Breast epithelium (tissue), 4 donors: Measurements from ENCODE around the gene SLC5A10. TPM values are rescaled to one million over a fixed set of nuclear protein-coding genes. Genes with fewer than 3 reads are reported as not detected.

Experiments
- DNase-seq, 2 donors: peaks; one replicate each; pipeline ENCODE4 v3.0.0-alpha.2; 2019; ENCODE audit warnings: low spot score in 2 of 2
- H3K27ac ChIP-seq, 2 donors: fragments of 200-600 bp; sonication (generic) in 1 of 2; one replicate each; pipeline ENCODE4 v1.5.1; 2016 to 2019; ENCODE audit warnings: mild to moderate bottlenecking in 1 of 2
- H3K27me3 ChIP-seq, 2 donors: fragments of 200-600 bp; sonication (generic) in 1 of 2; one replicate each; pipeline versions ENCODE4 v1.5.1 to v1.6.0; 2017 to 2019; ENCODE audit warnings: control low read depth in 1 of 2, mild to moderate bottlenecking in 1 of 2
- H3K36me3 ChIP-seq: fragments of 200-600 bp; one replicate; pipeline ENCODE4 v1.5.1; 2019
- H3K4me1 ChIP-seq, 2 donors: fragments of 200-600 bp; sonication (generic); one replicate each; pipeline ENCODE4 v1.5.1; 2016 to 2019; ENCODE audit warnings: control low read depth in 1 of 2
- H3K4me3 ChIP-seq, 3 donors: fragments of 200-600 bp; sonication (generic); 1 replicate in 2 of 3; 2 replicates in 1 of 3; pipeline ENCODE4 v1.5.1; 2016 to 2019; ENCODE audit warnings: mild to moderate bottlenecking in 3 of 3, moderate library complexity in 2 of 3
- H3K9me3 ChIP-seq, 2 donors: fragments of 200-600 bp; sonication (generic) in 1 of 2; one replicate each; pipeline ENCODE4 v1.5.1; 2016 to 2019; ENCODE audit warnings: control low read depth in 1 of 2
- POLR2A ChIP-seq: fragments of 450-650 bp; IDR thresholded peaks from one replicate; pipeline ENCODE4 v1.6.1; 2016; ENCODE audit warnings: antibody characterized with exemption, mild to moderate bottlenecking, moderate library complexity
- POLR2AphosphoS5 ChIP-seq, 3 donors: sonication (generic); formaldehyde crosslinking; IDR thresholded peaks; one replicate each; pipeline ENCODE4 v1.6.1; 2017; ENCODE audit warnings: antibody characterized with exemption in 3 of 3
- intact Hi-C: fragments of 100-400 bp; cut with DNase I; formaldehyde crosslinking; loops from one replicate; pipeline ENCODE4 v1.15.1; 2023; ENCODE audit warnings: low total_unique reads
- total RNA-seq, 3 donors: library from RNA; depleted of rRNA; stranded (reverse); fragments of >200 nt; gene quantifications; one replicate each; pipeline ENCODE4 v1.1.0, GENCODE V29; 2016
- TF ChIP-seq, protein P1 (sequence below), 3 donors: fragments of 450-650 bp; IDR thresholded peaks; one replicate each; pipeline ENCODE4 v1.5.1; 2016 to 2017; ENCODE audit warnings: antibody characterized with exemption in 3 of 3, mild to moderate bottlenecking in 3 of 3, moderate library complexity in 3 of 3

The SLC5A10 gene
- total RNA-seq, 3 donors from 2014 or later = 0.29 TPM; not detected in 2

DNA sequence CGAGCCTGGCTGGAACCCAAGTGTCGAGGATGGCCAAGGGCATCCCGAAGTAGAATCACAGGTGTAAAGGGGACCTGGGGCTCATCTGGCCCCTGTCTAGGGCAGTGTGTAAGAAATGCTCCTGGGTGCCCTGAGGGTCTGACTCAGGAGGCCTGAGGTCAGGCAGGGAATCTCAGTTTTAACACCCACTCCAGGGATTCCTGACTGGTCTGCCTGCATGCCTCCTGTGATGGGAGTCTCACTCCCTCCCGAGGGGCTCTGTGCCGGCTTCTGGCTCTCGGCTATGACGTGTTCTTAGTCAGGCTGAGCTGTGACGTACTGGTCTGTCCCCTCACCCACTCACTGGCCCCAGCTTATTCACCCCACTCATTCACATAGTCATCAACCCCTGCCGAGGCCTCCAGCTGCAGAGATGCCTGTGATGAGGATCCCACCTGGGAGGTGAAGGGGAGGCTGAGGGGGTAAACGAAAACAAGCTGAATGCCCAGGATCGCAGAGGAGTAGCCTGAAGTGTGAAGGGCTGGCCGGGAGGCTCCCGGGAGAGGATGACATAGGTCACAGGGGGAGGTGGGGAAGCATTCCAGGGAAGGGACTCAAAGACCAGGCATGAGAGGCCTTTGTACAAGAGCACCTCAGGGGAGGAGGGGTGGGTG, 28.8 kb downstream of the SLC5A10 start:
- intact Hi-C loops = no loop called here
- no peaks in the 10 kb centered on the region for H3K36me3 ChIP-seq
- H3K4me3 ChIP-seq = no peak overlapping the region
- no peaks in the 10 kb centered on the region for H3K4me1 ChIP-seq
- TF ChIP-seq POLR2A (no peak), POLR2AphosphoS5 (IDR thresholded peaks at IDR 0.05) (no peak)
- TF ChIP-seq, protein P1, sequence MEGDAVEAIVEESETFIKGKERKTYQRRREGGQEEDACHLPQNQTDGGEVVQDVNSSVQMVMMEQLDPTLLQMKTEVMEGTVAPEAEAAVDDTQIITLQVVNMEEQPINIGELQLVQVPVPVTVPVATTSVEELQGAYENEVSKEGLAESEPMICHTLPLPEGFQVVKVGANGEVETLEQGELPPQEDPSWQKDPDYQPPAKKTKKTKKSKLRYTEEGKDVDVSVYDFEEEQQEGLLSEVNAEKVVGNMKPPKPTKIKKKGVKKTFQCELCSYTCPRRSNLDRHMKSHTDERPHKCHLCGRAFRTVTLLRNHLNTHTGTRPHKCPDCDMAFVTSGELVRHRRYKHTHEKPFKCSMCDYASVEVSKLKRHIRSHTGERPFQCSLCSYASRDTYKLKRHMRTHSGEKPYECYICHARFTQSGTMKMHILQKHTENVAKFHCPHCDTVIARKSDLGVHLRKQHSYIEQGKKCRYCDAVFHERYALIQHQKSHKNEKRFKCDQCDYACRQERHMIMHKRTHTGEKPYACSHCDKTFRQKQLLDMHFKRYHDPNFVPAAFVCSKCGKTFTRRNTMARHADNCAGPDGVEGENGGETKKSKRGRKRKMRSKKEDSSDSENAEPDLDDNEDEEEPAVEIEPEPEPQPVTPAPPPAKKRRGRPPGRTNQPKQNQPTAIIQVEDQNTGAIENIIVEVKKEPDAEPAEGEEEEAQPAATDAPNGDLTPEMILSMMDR (IDR thresholded peaks at IDR 0.05) = no peak
- H3K9me3 ChIP-seq = no peaks in the 10 kb centered on the region
- H3K27ac ChIP-seq = no peak overlapping the region
- H3K27me3 ChIP-seq = no peaks in the 10 kb centered on the region
- DNase-seq = no peak

DNA sequence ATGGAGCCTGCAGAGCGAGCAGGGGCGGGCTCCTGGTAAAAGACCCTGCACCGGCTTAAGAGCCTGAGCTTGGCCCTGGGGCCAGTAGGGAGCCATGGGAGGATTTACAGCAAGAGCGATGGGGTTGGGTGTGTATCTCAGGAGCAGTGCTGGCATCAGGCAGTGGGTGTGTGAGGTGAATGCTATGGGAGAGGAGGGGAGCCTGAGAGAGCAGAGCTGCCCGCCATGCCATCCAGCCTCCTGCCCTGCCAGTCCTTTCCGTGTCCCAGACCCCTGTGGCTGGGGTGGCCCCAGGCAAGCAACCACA, 29.3 kb downstream of the SLC5A10 start:
- no peaks in the 10 kb centered on the region for H3K9me3 ChIP-seq
- H3K4me3 ChIP-seq = no peak overlapping the region
- H3K27ac ChIP-seq = no peak overlapping the region
- intact Hi-C loops = no loop called here
- H3K4me1 ChIP-seq = no peaks in the 10 kb centered on the region
- no peak for DNase-seq
- TF ChIP-seq, protein P1 (IDR thresholded peaks at IDR 0.05) = no peak
- TF ChIP-seq POLR2A (no peak), POLR2AphosphoS5 (IDR thresholded peaks at IDR 0.05) (no peak)
- no peaks in the 10 kb centered on the region for H3K27me3 ChIP-seq
- H3K36me3 ChIP-seq = no peaks in the 10 kb centered on the region

DNA sequence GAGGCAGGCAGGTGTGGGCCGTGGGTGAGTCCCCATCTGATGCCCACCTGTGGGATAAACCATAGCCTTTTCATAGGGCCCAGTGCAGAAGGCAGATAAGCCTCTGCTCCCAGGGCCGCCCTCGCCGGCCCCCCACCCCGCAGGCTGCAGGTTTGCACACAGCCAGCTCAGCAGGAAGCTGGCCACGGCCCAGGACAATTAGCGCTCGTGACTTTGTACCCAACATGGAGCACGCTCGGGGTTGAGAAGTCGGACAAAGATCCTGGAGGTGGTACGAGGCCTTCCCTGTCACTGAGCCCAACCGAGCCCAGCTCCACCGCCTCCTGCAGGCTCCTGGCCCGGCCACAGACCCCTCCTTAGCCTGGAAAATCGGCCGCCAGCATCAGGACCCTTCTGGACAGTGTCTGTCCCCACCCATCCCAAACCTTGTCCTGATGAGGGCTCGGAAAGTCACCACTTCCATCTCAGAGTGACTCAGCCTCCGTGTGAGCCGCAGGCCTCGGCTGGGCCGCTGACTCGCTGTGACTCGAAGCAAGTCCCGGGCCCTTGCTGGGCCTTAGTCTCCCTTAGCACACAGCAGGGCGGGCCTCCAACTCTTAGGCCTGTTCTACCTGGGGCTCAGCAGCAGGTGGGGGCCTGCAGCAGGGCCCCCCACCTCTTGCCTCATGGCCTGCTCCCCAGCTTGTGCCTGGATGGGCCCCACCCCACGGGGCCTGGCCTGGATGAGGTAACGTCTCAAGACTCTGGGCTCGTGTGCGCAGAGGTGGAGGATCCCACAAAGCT, 29.9 kb downstream of the SLC5A10 start:
- no peak overlapping the region for H3K4me3 ChIP-seq
- TF ChIP-seq, protein P1 (IDR thresholded peaks at IDR 0.05) = no peak
- TF ChIP-seq POLR2A (no peak), POLR2AphosphoS5 (IDR thresholded peaks at IDR 0.05) (no peak)

DNA sequence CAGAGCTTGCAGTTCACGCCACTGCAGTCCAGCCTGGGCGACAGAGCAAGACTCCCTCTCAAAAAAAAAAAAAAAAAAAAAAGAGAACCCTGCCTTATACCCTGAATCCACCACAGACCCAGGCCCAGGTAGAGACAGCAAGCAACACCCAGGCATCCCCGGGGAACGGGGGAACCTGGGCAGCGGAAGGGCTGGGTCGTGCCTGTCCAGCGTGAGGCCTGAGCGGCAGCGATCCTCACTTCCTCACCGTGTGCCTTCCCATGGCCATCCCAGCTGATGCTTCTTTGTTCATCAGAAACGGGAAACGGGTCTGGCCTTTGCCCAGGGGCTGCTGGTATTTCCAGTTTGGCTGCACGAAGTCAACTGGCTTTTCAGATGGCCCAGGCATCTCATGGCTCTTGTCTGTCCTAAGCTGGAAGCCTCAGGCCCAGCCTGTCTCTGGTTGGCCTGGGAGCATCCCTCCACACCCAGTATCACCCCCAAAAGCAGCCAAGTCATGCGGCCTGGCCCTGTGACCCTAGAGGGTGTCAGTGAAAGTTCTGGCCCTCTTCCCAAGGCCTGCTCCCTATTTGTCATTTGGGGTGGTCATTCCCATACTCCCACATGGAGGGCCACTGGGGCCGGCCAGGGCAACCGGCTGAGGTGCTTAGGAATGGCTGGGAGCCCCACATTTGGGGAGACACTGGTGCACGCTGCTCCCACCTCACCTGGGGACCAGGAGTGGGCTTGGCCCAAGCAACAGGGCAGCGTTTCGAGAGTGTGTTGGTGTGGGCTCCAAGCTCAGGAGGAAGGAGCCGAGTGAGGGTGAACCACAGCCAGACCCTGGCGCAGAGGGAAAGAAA, 32.5 kb downstream of the SLC5A10 start:
- Histone ChIP-seq H3K27ac (no peak overlapping the region), H3K27me3 (no peaks in the 10 kb centered on the region), H3K9me3 (no peaks in the 10 kb centered on the region), H3K36me3 (no peaks in the 10 kb centered on the region), H3K4me1 (no peaks in the 10 kb centered on the region), H3K4me3 (no peak overlapping the region)
- DNase-seq = no peak
- intact Hi-C loops = no loop called here
- TF ChIP-seq POLR2A (no peak), POLR2AphosphoS5 (IDR thresholded peaks at IDR 0.05) (no peak)
- TF ChIP-seq, protein P1 (IDR thresholded peaks at IDR 0.05) = no peak

More for the DNA sequence above, 29.9 kb downstream of the SLC5A10 start:
- Histone ChIP-seq H3K27me3 (no peaks in the 10 kb centered on the region), H3K4me1 (no peaks in the 10 kb centered on the region), H3K9me3 (no peaks in the 10 kb centered on the region), H3K36me3 (no peaks in the 10 kb centered on the region), H3K27ac (no peak overlapping the region)
- DNase-seq = no peak
- intact Hi-C loops = no loop called here
